C4-2B (cell line): ENCODE measurements around the gene PTMA.

Experiments used
- H3K27ac ChIP-seq: fragments of 450-650 bp; 2 replicates; pipeline ENCODE4 v1.5.1; 2017
- ZFX ChIP-seq: fragments of 450-650 bp; IDR thresholded peaks from 2 replicates; pipeline ENCODE4 v1.6.1; 2017
- TF ChIP-seq, protein P1 (sequence below): fragments of 450-650 bp; conservative IDR thresholded peaks from 2 replicates; pipeline ENCODE4 v1.5.1; 2017; ENCODE audit warnings: mild to moderate bottlenecking

Gene PTMA

DNA sequence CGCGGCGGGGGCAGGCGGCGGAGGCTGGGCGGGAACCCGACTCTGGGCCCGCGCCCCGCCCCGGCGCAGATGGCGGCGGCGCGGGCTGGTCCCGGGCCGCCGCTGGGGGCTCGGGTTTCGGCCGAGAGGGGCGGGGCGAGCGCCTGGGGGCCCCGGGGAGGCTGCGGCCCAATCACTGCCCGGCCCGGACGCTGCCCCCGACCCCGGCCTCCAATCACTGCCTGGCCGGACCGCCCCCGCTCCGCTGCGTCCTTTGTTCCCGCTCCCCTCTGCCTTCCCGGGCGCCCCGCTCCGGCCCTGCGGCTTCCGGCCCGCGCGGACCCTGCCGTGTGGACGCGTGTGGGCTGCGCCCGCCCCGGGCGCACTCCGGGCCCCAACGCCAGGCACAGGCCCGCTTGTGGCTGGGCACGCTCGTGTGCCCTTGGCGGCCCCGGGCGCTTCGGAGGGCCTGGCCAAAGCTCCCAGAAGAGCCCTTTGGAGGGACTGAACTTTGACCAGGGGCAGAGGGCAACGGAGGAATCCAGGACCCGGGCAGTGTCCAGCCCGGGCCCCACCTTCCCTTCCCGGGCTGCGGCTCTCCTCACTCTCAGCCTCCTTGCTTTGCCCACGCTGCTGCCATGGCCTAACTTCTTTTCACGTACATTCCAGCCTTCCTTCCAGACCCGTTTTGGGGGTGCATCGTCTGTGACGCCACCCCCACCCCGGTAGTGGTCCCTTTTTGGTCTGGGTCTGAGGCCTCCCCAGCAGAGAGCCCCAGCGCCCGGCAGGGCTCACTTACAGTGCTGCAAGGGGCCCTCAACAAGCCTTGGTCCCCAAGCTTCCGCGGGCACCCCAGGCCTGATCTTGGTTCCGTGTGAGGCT lies 27.1 kb upstream of the PTMA start:
- no peak overlapping the region for H3K27ac ChIP-seq
- TF ChIP-seq, protein P1, sequence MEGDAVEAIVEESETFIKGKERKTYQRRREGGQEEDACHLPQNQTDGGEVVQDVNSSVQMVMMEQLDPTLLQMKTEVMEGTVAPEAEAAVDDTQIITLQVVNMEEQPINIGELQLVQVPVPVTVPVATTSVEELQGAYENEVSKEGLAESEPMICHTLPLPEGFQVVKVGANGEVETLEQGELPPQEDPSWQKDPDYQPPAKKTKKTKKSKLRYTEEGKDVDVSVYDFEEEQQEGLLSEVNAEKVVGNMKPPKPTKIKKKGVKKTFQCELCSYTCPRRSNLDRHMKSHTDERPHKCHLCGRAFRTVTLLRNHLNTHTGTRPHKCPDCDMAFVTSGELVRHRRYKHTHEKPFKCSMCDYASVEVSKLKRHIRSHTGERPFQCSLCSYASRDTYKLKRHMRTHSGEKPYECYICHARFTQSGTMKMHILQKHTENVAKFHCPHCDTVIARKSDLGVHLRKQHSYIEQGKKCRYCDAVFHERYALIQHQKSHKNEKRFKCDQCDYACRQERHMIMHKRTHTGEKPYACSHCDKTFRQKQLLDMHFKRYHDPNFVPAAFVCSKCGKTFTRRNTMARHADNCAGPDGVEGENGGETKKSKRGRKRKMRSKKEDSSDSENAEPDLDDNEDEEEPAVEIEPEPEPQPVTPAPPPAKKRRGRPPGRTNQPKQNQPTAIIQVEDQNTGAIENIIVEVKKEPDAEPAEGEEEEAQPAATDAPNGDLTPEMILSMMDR: no peak
- TF ChIP-seq ZFX: no peak

DNA sequence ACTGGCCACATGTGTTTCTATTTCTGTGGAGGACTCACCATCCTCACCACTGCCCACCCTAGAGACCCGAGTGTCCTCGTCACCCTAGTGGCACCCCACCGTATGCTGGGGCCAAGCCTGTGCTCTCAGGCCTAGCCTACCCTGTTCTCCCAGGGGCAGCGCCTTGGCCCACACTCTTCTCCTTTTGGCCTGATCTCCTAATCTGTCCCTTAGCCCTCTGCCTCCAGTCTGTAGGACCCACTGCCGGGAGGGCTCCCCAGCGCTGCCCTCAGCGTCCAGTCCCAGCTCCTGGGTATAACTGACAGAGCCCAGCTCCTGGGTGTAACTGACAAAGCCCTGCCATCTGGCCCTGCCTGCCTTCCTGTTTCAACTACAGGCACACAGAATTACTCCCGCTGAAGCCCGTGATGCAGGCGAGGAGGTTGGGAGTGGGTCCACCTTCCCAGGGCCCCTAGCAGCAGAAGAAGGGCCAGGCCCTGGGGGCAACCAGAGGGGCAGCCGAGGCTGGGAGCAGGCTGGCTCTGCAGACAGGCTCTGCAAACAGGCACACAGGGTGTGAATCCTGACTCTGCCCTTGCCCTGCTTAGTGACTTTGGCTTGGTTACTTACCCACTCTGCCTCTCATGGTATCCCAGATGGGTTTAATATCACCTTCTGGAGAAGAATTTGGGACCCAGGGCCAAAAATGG lies 25.6 kb upstream of the PTMA start:
- H3K27ac ChIP-seq: no peak overlapping the region
- TF ChIP-seq, protein P1: no peak
- TF ChIP-seq ZFX: no peak

DNA sequence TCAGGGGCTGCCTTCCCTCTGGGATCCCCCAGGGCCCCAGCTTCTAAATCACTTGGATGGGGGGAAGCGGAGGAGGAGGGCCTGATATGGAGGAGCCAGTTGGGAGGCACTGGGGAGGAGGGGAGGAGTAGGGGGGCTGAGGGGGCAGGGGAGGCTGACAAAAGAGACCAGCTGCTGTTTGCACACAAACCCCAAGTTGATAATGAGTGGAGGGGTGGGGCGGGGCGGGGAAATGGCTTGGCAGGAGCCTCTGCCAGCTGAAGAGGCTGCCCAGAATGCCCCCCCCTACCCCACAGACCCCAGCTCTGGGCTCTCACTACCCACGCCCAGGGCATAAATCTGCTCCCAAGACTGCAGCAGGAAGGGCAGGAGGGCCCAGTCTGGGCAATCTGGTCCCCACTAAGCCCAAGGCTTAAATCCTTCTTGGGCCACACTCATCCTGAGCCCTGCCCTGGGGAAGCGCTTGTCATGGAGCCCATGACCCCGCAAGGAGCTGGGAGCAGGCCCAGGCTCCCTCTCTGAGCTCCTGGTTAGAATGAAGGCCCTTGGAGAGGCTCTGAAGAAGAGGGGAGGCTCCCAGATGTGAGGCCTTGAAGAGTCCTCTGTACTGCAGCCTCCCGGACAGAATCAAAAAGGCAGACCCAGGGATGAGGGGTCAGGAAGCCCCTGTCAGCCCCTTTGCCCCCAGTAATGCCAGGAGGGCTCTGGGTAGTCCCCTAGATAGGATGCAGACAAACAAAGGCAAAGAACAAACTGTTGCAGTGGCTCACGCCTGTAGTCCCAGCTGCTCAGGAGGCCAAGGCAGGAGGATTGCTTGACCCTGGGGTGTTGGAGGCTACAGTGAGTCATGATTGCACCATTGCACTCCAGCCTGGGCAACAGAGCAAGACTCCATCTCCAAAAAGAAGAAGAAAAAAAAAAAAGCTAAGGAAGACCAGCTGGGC lies 24.8 kb upstream of the PTMA start:
- H3K27ac ChIP-seq: no peak overlapping the region
- TF ChIP-seq, protein P1: no peak
- no peak for TF ChIP-seq ZFX

DNA sequence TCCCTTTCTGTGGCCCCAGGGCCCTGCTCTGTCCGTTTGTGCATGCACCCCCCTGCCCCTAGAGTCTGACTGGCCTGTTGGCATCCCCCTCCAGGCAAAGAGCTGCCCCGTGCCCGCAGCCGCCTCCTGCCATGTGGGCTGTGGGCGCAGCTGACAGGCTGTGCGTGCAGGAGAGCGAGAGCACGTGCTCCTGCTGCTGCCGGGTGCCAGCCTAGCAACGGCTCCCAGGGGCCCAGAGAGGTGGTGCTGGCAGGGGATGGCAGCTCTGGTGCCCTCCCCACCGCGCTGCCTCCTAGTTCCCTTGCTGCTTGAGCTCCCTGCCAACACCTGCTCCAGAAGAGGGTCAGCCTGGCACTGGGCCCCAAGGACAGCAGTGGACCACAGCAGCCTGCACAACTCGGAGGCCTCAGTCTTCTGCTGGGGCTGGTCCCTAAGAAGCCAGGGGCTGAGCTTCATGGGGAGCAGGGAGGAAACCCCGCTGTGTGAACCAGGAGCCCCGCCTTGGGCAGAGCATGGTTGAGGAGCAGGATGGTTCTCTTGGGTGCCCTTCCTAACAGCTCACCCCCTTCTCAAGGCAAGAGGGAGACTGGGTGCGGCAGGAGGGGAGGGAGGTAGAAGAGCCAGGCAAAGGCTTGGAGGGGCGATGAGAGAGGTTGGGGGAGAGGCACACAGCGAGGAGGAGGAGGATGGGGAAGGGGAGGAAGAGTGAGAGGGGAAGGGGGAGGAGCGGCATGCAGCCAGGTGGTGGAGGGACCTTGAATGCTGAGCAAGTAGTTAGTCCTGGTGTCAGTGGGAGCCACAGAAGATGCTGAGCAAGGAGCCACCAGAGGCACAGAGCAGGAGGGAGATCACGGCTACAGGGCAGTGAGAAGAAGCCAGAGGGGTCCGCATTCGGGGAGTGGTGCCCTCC lies 23.8 kb upstream of the PTMA start:
- H3K27ac ChIP-seq: no peak overlapping the region
- TF ChIP-seq ZFX: no peak
- TF ChIP-seq, protein P1: no peak

DNA sequence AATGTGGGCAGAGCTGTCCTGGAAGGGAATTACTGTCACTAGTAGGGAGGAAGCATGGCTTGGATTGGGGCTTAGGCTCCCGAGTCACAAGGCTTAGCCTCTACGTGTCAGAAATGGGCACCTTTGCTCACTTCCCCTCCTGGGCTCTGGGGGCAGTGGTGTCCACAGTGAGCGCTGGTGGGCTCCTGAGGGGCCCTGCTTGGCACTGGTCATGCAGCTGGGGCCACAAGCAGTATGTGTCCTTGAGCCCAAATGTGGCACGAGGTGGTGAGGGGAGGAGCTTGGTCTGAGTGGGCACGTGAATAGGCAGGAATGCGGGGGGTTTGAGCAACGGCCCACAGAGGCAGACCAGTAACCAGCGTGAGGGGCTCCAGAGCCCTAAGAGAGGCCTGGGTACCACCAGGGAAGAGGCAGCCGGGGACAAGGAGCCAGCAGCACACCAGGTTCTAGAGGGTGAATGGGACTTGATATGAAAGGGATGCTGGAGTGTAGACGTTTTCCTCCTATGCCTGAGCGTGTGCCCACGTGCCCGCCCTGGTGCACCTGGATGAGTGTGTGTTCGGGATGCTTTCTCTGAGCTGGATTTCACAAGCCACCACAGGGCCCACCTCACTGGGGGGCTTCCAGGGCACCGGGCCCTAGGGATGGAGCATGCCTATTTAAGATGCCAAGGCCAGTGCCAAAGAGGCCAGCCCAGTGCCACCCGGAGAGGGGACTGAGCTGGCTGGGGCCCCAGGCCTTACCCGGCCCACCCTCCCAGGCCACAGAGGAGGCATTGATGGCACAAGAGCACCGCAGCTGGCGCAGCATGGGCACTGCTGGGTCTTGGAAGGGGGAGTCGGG lies 22.8 kb upstream of the PTMA start:
- TF ChIP-seq ZFX: no peak
- TF ChIP-seq, protein P1: no peak; the same call in 1 of the 2 replicates
- no peak overlapping the region for H3K27ac ChIP-seq
